Adrenal gland (tissue), 12 donors: ENCODE measurements around the gene SPATA18. TPM values are rescaled to one million over a fixed set of nuclear protein-coding genes. Genes with fewer than 3 reads are reported as not detected.
A peak's percentile ranks its signal among the peaks of the same experiment; 100 is the strongest.

Source experiments
- DNase-seq, 7 donors: peaks; one replicate each; pipeline ENCODE4 v3.0.0-alpha.2; 2019 to 2020
- H3K27ac ChIP-seq, 5 donors: fragments of 200-600 bp; sonication (generic) in 4 of 5; 1 replicate in 3 of 5; 2 replicates in 2 of 5; pipeline versions ENCODE4 v1.5.1 to v1.8.0; 2016 to 2020; ENCODE audit warnings: mild to moderate bottlenecking in 1 of 5
- H3K27me3 ChIP-seq: fragments of 200-600 bp; 2 replicates; pipeline ENCODE4 v1.8.0; 2021
- H3K36me3 ChIP-seq, 2 donors: fragments of 200-600 bp; replicated peaks in 1 of 2; 1 replicate in 1 of 2; 2 replicates in 1 of 2; pipeline versions ENCODE4 v1.5.1 to v1.8.0; 2018 to 2022
- H3K4me1 ChIP-seq, 2 donors: fragments of 200-600 bp; replicated peaks in 1 of 2; 1 replicate in 1 of 2; 2 replicates in 1 of 2; pipeline versions ENCODE4 v1.5.1 to v1.8.0; 2018 to 2021
- H3K4me3 ChIP-seq, 4 donors: fragments of 200-600 bp; sonication (generic) in 3 of 4; one replicate each; pipeline ENCODE4 v1.5.1; 2016 to 2018
- H3K9me3 ChIP-seq, 3 donors: fragments of 200-600 bp; sonication (generic) in 1 of 3; replicated peaks in 1 of 3; 1 replicate in 2 of 3; 2 replicates in 1 of 3; pipeline versions ENCODE4 v1.5.1 to v1.8.0; 2016 to 2021
- POLR2A ChIP-seq, 2 donors: fragments of 450-650 bp; IDR thresholded peaks; one replicate each; pipeline ENCODE4 v1.6.1; 2017; ENCODE audit warnings: antibody characterized with exemption in 2 of 2, mild to moderate bottlenecking in 2 of 2, moderate library complexity in 1 of 2
- WGBS, 4 donors: extraction: QIAGEN DNeasy Blood & Tissue Kit in 2 of 4; methylation state at CpG; one replicate each; pipeline versions ENCODE4 v1.1.5 to v1.1.7; 2013 to 2017; 5-methylcytosine and 5-hydroxymethylcytosine counted together
- intact Hi-C, 2 donors: fragments of 100-400 bp; cut with DNase I; formaldehyde crosslinking; loops; one replicate each; pipeline versions ENCODE4 v1.14.1 to v1.15.0; 2022 to 2023
- polyA plus RNA-seq, 3 donors: library from polyadenylated mRNA; stranded (reverse); fragments of 200-250 nt in 2 of 3; fragments of 350-450 nt in 1 of 3; fragmentation: Illumina TruSeq in 1 of 3; extraction: RNeasy Lipid Tissue Mini Kit (QIAGEN cat#74804) in 1 of 3; gene quantifications; one replicate each; pipeline ENCODE4 v1.2.3, GENCODE V29; 2013 to 2014
- total RNA-seq, 9 donors: library from RNA; depleted of rRNA in 4 of 9; stranded (reverse); fragments of >200 nt in 4 of 9; fragments of 120-200 nt in 1 of 9; fragmentation: NEBNext Ultra II Directional in 1 of 9; extraction: Animal tissue kit (Norgen Biotek cat#: 25700) in 1 of 9; gene quantifications; one replicate each; pipeline versions ENCODE4 v1.1.0 to v1.2.4, GENCODE V29; 2013 to 2023
- TF ChIP-seq, protein P1 (sequence below), 6 experiments: fragments of 450-650 bp in 4 of 6; fragments of 200-600 bp in 2 of 6; sonication (generic) in 1 of 6; IDR thresholded peaks; 1 replicate in 5 of 6; 2 replicates in 1 of 6; pipeline versions ENCODE4 v1.5.1 to v1.8.0; 2016 to 2021; ENCODE audit warnings: antibody characterized with exemption in 6 of 6, mild to moderate bottlenecking in 2 of 6, moderate library complexity in 1 of 6
- donor health status: healthy with polysubstance abuse.
- donor health status: Bipolar disorder and iron deficiency.
- donor health status: DM: yes; HTN: yes; CAD: no.
- donor health status: DM: no; HTN: no; CAD: no.
- donor health status: DM: no; HTN: no; CAD: no.
- donor health status: DM: yes; HTN: yes; CAD: no.

SPATA18 gene
- total and polyA plus RNA-seq, 12 donors, result 1.2 to 29.2 (median 10.2) TPM

DNA sequence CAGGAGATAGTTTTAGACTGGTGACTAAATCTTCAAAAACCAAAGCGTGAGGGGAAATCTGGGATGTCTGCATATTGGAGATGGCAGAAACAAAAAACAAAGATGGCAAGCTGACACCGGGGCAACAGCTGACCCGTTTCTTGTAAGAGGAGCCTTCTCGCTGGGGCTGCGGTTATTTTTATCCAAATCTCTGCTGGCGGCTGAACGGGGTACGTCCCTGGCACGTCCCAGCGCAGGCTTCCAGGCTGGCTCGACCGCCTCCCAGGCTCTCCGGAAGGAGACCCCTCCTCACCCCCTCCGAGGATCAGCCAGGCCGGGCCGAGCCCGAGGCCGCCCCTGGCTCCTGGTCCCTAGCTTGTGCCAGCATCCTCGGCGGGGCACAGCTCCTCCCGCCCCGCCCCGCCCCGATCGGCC lies 13.4 kb upstream of the SPATA18 start:
- no peaks in the 10 kb centered on the region for H3K36me3 ChIP-seq
- peak overlapping the region in 3 of 5 donors; percentile 58 to 82 (median 74) for H3K27ac ChIP-seq
- H3K4me1 ChIP-seq, result peaks cover 0 to 28% of the 10 kb centered on the region in 2 donors
- TF ChIP-seq, protein P1, sequence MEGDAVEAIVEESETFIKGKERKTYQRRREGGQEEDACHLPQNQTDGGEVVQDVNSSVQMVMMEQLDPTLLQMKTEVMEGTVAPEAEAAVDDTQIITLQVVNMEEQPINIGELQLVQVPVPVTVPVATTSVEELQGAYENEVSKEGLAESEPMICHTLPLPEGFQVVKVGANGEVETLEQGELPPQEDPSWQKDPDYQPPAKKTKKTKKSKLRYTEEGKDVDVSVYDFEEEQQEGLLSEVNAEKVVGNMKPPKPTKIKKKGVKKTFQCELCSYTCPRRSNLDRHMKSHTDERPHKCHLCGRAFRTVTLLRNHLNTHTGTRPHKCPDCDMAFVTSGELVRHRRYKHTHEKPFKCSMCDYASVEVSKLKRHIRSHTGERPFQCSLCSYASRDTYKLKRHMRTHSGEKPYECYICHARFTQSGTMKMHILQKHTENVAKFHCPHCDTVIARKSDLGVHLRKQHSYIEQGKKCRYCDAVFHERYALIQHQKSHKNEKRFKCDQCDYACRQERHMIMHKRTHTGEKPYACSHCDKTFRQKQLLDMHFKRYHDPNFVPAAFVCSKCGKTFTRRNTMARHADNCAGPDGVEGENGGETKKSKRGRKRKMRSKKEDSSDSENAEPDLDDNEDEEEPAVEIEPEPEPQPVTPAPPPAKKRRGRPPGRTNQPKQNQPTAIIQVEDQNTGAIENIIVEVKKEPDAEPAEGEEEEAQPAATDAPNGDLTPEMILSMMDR (IDR thresholded peaks at IDR 0.05), result no peak
- TF ChIP-seq POLR2A (IDR thresholded peaks at IDR 0.05), result no peak
- intact Hi-C loops, result no loop called here
- 0 to 2% (median 1%) methylated on average over 5 to 25 of the region's 25 CpGs for WGBS, 4 donors
- H3K9me3 ChIP-seq, result no peaks in the 10 kb centered on the region
- H3K27me3 ChIP-seq, result no peaks in the 10 kb centered on the region
- H3K4me3 ChIP-seq, result peak overlapping the region in 3 of 4 donors; percentile 60 to 90 (median 74)
- peak; percentile 21 to 57 (median 33) for DNase-seq

DNA sequence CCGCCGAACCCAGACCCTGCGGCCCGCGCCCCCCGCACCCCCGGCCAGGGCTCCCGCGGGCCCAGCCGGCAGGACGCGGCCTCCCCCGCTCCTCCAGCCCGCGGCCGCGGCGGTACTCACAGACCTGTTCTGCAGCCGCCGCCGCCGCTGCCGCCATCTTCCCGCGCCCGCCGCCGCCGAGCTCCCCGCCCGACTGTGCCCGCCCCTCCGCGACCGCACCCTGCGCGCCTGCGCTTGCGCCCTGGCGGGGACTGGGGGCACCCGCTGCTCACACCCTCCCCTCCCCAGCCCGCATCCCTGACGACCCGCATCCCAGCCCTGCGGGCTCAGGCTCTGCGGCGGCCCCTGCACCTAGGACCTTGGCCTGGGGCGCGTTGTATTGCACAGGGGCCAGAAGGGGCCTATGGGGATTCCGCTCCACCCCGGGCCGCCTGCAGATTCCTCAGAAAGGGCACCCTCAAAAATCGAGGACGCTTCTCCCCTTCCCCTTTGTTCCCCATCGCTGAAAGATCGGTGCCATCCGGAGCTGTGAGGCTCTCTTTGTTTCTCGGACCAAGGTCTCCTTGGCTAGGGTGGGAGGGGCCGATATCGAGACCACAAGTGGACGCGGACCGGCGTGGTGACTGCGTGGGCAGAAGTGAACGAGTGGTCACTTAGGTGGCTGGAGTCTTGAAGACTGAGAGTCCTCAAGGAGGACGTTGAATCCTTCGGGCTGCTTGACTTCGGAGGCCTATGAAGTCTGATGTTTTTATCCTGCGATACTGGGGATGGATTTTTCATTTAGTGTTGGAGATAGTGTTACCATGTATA lies 12.8 kb upstream of the SPATA18 start, which contains the start of gene SGCB:
TSS of gene SGCB (minus strand) at position 197 of the 810 bp plus-strand sequence. CDS start at position 157, 40 bp downstream.
- TF ChIP-seq, protein P1 (IDR thresholded peaks at IDR 0.05), result peak in 1 of 6 experiments; percentile 16
- TF ChIP-seq POLR2A (IDR thresholded peaks at IDR 0.05), result peak in 1 of 2 donors; percentile 16
- DNase-seq, result peak; percentile 43 to 66 (median 50)
- Histone ChIP-seq H3K9me3 (no peaks in the 10 kb centered on the region), H3K36me3 (no peaks in the 10 kb centered on the region), H3K27ac (peak within 1 kb of the TSS in 3 of 5 donors; percentile 58 to 82 (median 74)), H3K27me3 (no peaks in the 10 kb centered on the region), H3K4me3 (peak within 1 kb of the TSS; percentile 15 to 90 (median 67)), H3K4me1 (peaks cover 0 to 22% of the 10 kb centered on the region in 2 donors)
- intact Hi-C loops, result no loop called here
- WGBS, 4 donors, result 2 to 39% (median 7%) methylated on average over 8 to 70 of the region's 70 CpGs

DNA sequence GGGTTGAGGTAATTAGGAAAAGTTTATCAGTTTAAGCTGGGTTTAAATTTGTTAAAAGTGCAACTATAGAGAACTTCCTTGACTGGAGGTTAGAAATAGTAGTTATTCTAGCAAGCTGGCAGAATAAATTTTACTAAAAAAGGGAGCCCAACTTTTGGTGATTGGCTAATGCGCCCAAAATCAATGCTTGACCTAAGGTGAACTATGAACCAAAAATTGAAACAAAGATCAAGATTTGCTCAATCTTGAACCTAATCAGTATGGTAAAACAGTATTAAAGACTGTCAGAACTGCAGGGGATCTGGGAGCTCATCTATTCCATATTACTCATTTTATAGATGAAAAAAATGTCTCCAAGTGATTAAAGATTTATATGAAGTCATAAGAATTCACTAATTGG lies 6.1 kb upstream of the SPATA18 start:
- Histone ChIP-seq H3K9me3 (no peaks in the 10 kb centered on the region), H3K27me3 (no peaks in the 10 kb centered on the region), H3K4me3 (no peak overlapping the region), H3K4me1 (no peaks in the 10 kb centered on the region), H3K36me3 (no peaks in the 10 kb centered on the region), H3K27ac (no peak overlapping the region)
- no peak for DNase-seq
- no peak for TF ChIP-seq POLR2A (IDR thresholded peaks at IDR 0.05)
- TF ChIP-seq, protein P1 (IDR thresholded peaks at IDR 0.05), result no peak
- intact Hi-C loops, result no loop called here
- WGBS, 4 donors, result 90 to 97% (median 93%) methylated on average over 1 of the region's 1 CpG

DNA sequence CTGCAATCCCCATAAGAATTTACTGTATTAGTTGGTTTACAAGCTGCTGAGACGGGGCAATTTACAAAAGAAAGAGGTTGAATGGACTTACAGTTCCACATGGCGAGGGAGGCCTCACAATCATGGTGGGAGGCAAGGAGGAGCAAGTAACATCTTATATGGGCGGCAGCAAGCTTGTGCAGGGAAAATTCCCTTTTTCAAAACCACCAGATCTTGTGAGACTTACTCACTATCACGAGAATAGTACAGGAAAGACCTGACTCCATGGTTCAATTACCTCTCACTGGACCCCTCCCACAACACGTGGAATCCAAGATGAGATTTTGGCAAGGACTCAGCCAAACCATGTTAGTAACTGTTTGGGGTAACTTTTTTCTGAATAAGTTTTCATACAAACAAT lies 1.8 kb upstream of the SPATA18 start:
- TF ChIP-seq, protein P1 (IDR thresholded peaks at IDR 0.05), result no peak
- TF ChIP-seq POLR2A (IDR thresholded peaks at IDR 0.05), result no peak
- intact Hi-C loops, result no loop called here
- H3K4me3 ChIP-seq, result no peak overlapping the region
- WGBS, 4 donors, result 85 to 91% (median 89%) methylated on average over 5 of the region's 5 CpGs
- no peak overlapping the region for H3K27ac ChIP-seq
- no peaks in the 10 kb centered on the region for H3K4me1 ChIP-seq
- H3K36me3 ChIP-seq, result no peaks in the 10 kb centered on the region
- H3K9me3 ChIP-seq, result no peaks in the 10 kb centered on the region
- H3K27me3 ChIP-seq, result no peaks in the 10 kb centered on the region
- DNase-seq, result no peak
